Measurements from ENCODE around the gene CD300H. TPM values are rescaled to one million over a fixed set of nuclear protein-coding genes. Genes with fewer than 3 reads are reported as not detected.

Gene CD300H
- total and polyA plus RNA-seq, 11 donors = 0.30 to 1.5 (median 0.69) TPM; not detected in 7

GRCh38 chr17:74571621-74572270 lies 4.4 kb upstream of the CD300H start:
- intact Hi-C loops (cut with DNase I) = no loop called here
- Histone ChIP-seq H3K9me3 (peaks cover 0 to 4% (median 0%) of the 10 kb centered on the region in 12 donors), H3K27ac (no peak overlapping the region), H3K4me3 (no peak overlapping the region), H3K4me1 (peaks cover 0 to 24% (median 0%) of the 10 kb centered on the region in 12 donors), H3K36me3 (no peaks in the 10 kb centered on the region), H3K27me3 (peaks cover 0 to 19% (median 0%) of the 10 kb centered on the region in 9 donors)
- WGBS, 4 donors = 67 to 80% (median 76%) methylated on average over 4 of the region's 4 CpGs
- TF ChIP-seq POLR2A (IDR thresholded peaks at IDR 0.05) = no peak
- TF ChIP-seq, protein P1, sequence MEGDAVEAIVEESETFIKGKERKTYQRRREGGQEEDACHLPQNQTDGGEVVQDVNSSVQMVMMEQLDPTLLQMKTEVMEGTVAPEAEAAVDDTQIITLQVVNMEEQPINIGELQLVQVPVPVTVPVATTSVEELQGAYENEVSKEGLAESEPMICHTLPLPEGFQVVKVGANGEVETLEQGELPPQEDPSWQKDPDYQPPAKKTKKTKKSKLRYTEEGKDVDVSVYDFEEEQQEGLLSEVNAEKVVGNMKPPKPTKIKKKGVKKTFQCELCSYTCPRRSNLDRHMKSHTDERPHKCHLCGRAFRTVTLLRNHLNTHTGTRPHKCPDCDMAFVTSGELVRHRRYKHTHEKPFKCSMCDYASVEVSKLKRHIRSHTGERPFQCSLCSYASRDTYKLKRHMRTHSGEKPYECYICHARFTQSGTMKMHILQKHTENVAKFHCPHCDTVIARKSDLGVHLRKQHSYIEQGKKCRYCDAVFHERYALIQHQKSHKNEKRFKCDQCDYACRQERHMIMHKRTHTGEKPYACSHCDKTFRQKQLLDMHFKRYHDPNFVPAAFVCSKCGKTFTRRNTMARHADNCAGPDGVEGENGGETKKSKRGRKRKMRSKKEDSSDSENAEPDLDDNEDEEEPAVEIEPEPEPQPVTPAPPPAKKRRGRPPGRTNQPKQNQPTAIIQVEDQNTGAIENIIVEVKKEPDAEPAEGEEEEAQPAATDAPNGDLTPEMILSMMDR (IDR thresholded peaks at IDR 0.05) = no peak
- DNase-seq (no peak), ATAC-seq (no peak)

- WGBS, 4 donors = 70 to 75% (median 72%) methylated on average over 30 to 32 of the region's 32 CpGs
- intact Hi-C loops (cut with DNase I) = no loop called here
- H3K4me1 ChIP-seq = peaks cover 0 to 32% (median 0%) of the 10 kb centered on the region in 12 donors
- peaks cover 0 to 4% (median 0%) of the 10 kb centered on the region in 12 donors for H3K9me3 ChIP-seq
- H3K36me3 ChIP-seq = no peaks in the 10 kb centered on the region
- H3K4me3 ChIP-seq = no peak overlapping the region
- H3K27ac ChIP-seq = peak overlapping the region in 1 of 12 donors; percentile 30
- ATAC-seq (peak in 3 of 4 donors; percentile 52 to 67 (median 62)), DNase-seq (peak in 4 of 5 donors; percentile 35 to 84 (median 46))
- TF ChIP-seq, protein P1 (IDR thresholded peaks at IDR 0.05) = no peak
- TF ChIP-seq POLR2A (IDR thresholded peaks at IDR 0.05) = no peak
- peaks cover 0 to 11% (median 0%) of the 10 kb centered on the region in 9 donors for H3K27me3 ChIP-seq
Observed at GRCh38 chr17:74569020-74570003, 2.0 kb upstream of the CD300H start.

GRCh38 chr17:74568106-74568873 lies 981 bp upstream of the CD300H start:
- DNase-seq (no peak), ATAC-seq (no peak)
- intact Hi-C loops (cut with DNase I) = no loop called here
- peaks cover 0 to 4% (median 0%) of the 10 kb centered on the region in 12 donors for H3K9me3 ChIP-seq
- H3K4me3 ChIP-seq = no peak overlapping the region
- peaks cover 0 to 32% (median 0%) of the 10 kb centered on the region in 12 donors for H3K4me1 ChIP-seq
- peaks cover 0 to 12% (median 0%) of the 10 kb centered on the region in 9 donors for H3K27me3 ChIP-seq
- TF ChIP-seq POLR2A (IDR thresholded peaks at IDR 0.05) = no peak
- TF ChIP-seq, protein P1 (IDR thresholded peaks at IDR 0.05) = no peak
- WGBS, 4 donors = 69 to 74% (median 71%) methylated on average over 4 of the region's 4 CpGs
- peak overlapping the region in 1 of 12 donors; percentile 45 for H3K27ac ChIP-seq
- H3K36me3 ChIP-seq = no peaks in the 10 kb centered on the region
